Transverse colon (tissue), 4 donors: ENCODE data around the gene PLD6. TPM values are rescaled to one million over a fixed set of nuclear protein-coding genes. Genes with fewer than 3 reads are reported as not detected.
"Not testable (repeated sequence)": the region's sequence is repeated elsewhere in the genome, so short reads cannot be mapped to it uniquely, and the experiment has no call there.

ENCODE experiments used
- DNase-seq: peaks from one replicate; pipeline ENCODE4 v3.0.0-alpha.2; 2019
- H3K27ac ChIP-seq, 4 donors: fragments of 200-600 bp; sonication (generic); 2 replicates each; pipeline ENCODE4 v1.5.1; 2016 to 2018; ENCODE audit warnings: inconsistent platforms in 4 of 4
- H3K27me3 ChIP-seq: fragments of 200-600 bp; sonication (generic); 2 replicates; pipeline ENCODE4 v1.5.1; 2017; ENCODE audit warnings: inconsistent platforms
- H3K36me3 ChIP-seq, 4 donors: fragments of 200-600 bp; sonication (generic); 2 replicates each; pipeline ENCODE4 v1.5.1; 2017 to 2019; ENCODE audit warnings: inconsistent platforms in 4 of 4
- H3K4me1 ChIP-seq, 4 donors: fragments of 200-600 bp; sonication (generic); 2 replicates each; pipeline ENCODE4 v1.5.1; 2017 to 2020; ENCODE audit warnings: inconsistent platforms in 4 of 4
- H3K4me3 ChIP-seq, 4 donors: fragments of 200-600 bp; sonication (generic); 1 replicate in 1 of 4; 2 replicates in 3 of 4; pipeline versions ENCODE4 v1.5.1 to v1.6.1; 2017 to 2019; ENCODE audit warnings: inconsistent platforms in 4 of 4
- H3K9me3 ChIP-seq, 2 donors: fragments of 200-600 bp; sonication (generic); 2 replicates each; pipeline ENCODE4 v1.5.1; 2017 to 2019; ENCODE audit warnings: inconsistent platforms in 2 of 2
- EP300 ChIP-seq: sonication (generic); formaldehyde crosslinking; IDR thresholded peaks from one replicate; pipeline ENCODE4 v1.6.1; 2017; ENCODE audit warnings: antibody characterized with exemption, low read depth
- POLR2A ChIP-seq: fragments of 450-650 bp; IDR thresholded peaks from one replicate; pipeline ENCODE4 v1.6.1; 2016; ENCODE audit warnings: antibody characterized with exemption, mild to moderate bottlenecking, moderate library complexity
- POLR2AphosphoS5 ChIP-seq, 3 donors: sonication (generic); formaldehyde crosslinking; IDR thresholded peaks; one replicate each; pipeline ENCODE4 v1.6.1; 2016; ENCODE audit warnings: antibody characterized with exemption in 3 of 3
- WGBS, 2 donors: methylation state at CpG; one replicate each; pipeline ENCODE4 v1.1.5; 2018; ENCODE audit warnings: low coverage in 1 of 2; 5-methylcytosine and 5-hydroxymethylcytosine counted together
- in situ Hi-C, 4 donors: fragments of 200-750 bp; cut with MboI; loops; one replicate each; pipeline versions ENCODE4 v1.15.0 to v1.15.1; 2017; ENCODE audit warnings: low sequenced_read_pairs in 3 of 4, low pct_ligation_motif_present in 1 of 4, low pct_unique_long_range_greater_than_20kb in 1 of 4
- intact Hi-C: fragments of 100-400 bp; cut with DNase I; formaldehyde crosslinking; loops from one replicate; pipeline ENCODE4 v1.15.1; 2023; ENCODE audit warnings: low total_unique reads
- total RNA-seq, 4 donors: library from RNA; depleted of rRNA; stranded (reverse); fragments of >200 nt; gene quantifications; one replicate each; pipeline ENCODE4 v1.1.0, GENCODE V29; 2016
- TF ChIP-seq, protein P1 (sequence below), 5 experiments: fragments of 200-600 bp in 3 of 5; fragments of 450-650 bp in 2 of 5; sonication (generic) in 3 of 5; IDR thresholded peaks; 1 replicate in 2 of 5; 2 replicates in 3 of 5; pipeline ENCODE4 v1.5.1; 2016 to 2017; ENCODE audit warnings: antibody characterized with exemption in 5 of 5, inconsistent platforms in 3 of 5, mild to moderate bottlenecking in 2 of 5, moderate library complexity in 1 of 5

PLD6 gene
- total RNA-seq, 4 donors from 2014 or later, result 0.75 to 3.2 (median 1.4) TPM; not detected in 1

DNA sequence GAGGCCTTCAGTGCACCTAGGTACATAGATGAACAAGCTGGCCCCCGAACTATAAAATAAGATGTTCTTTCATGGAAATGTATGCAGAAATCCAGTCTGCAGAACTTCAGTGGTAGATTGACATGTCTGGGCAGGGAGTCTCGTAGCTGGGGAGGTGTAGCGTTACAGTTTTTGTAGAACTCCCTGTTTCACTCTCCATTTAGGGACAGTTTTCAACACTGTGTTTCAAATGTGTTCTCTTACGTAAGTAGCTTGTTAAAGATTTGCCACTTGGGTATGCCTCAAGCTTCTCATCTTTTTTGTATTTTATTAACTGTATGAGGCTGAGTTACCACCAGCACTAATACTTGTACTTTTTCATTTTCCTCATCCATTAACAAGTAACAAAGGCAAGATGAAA lies 46.6 kb downstream of the PLD6 start:
- Histone ChIP-seq H3K9me3 (no peaks in the 10 kb centered on the region), H3K27me3 (no peaks in the 10 kb centered on the region), H3K4me1 (no peaks in the 10 kb centered on the region), H3K4me3 (no peak overlapping the region), H3K36me3 (peaks cover 0 to 78% (median 36%) of the 10 kb centered on the region in 4 donors), H3K27ac (no peak overlapping the region)
- TF ChIP-seq EP300, result no peak
- TF ChIP-seq POLR2AphosphoS5 (IDR thresholded peaks at IDR 0.05), result no peak
- TF ChIP-seq, protein P1, sequence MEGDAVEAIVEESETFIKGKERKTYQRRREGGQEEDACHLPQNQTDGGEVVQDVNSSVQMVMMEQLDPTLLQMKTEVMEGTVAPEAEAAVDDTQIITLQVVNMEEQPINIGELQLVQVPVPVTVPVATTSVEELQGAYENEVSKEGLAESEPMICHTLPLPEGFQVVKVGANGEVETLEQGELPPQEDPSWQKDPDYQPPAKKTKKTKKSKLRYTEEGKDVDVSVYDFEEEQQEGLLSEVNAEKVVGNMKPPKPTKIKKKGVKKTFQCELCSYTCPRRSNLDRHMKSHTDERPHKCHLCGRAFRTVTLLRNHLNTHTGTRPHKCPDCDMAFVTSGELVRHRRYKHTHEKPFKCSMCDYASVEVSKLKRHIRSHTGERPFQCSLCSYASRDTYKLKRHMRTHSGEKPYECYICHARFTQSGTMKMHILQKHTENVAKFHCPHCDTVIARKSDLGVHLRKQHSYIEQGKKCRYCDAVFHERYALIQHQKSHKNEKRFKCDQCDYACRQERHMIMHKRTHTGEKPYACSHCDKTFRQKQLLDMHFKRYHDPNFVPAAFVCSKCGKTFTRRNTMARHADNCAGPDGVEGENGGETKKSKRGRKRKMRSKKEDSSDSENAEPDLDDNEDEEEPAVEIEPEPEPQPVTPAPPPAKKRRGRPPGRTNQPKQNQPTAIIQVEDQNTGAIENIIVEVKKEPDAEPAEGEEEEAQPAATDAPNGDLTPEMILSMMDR (IDR thresholded peaks at IDR 0.05), result no peak
- TF ChIP-seq POLR2A, result no peak
- in situ Hi-C loops (no loop called here), intact Hi-C loops (no loop called here)
- no peak for DNase-seq
- 94 to 97% methylated on average over 4 of the region's 4 CpGs for WGBS, 2 donors

DNA sequence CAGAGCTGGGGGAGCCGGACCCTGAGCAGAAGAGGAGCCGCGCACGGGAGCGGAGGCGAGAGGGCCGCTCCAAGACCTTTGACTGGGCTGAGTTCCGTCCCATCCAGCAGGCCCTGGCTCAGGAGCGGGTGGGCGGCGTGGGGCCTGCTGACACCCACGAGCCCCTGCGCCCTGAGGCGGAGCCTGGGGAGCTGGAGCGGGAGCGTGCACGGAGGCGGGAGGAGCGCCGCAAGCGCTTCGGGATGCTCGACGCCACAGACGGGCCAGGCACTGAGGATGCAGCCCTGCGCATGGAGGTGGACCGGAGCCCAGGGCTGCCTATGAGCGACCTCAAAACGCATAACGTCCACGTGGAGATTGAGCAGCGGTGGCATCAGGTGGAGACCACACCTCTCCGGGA lies 47.6 kb downstream of the PLD6 start:
- in situ Hi-C loops, H3K4me3 ChIP-seq, DNase-seq, H3K27ac ChIP-seq, H3K27me3 ChIP-seq, H3K4me1 ChIP-seq, intact Hi-C loops, H3K9me3 ChIP-seq: not testable (repeated sequence)
- H3K36me3 ChIP-seq, result peaks cover 0 to 76% (median 34%) of the 10 kb centered on the region in 4 donors
- WGBS, 2 donors, result 93% methylated on average over 33 of the region's 33 CpGs; no CpG with 5 or more reads in 1 of the 2 donors

DNA sequence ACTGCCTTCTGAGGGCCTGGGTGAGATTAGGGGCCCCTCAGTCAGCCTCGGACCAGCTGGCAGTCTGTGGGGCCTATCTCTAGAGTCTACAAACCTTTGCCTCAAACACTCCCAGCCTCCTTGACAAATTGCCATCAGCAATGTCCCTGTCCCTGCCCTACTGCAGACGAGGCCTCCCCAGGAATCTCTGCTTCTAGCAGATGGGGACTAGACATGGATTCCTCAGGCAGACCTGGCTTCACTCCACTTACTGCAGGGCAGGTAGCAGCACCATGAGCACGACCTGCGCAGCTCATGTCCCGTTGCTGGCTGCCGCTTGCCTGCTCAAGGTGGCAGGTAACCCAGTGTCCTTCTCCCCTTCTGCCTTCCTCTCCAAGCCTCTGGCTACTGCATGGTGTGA lies 49.1 kb downstream of the PLD6 start:
- Histone ChIP-seq H3K27ac (no peak overlapping the region), H3K9me3 (no peaks in the 10 kb centered on the region), H3K36me3 (peaks cover 0 to 69% (median 28%) of the 10 kb centered on the region in 4 donors), H3K4me3 (no peak overlapping the region), H3K4me1 (peaks cover 0 to 7% (median 5%) of the 10 kb centered on the region in 4 donors), H3K27me3 (no peaks in the 10 kb centered on the region)
- TF ChIP-seq POLR2AphosphoS5 (IDR thresholded peaks at IDR 0.05) (no peak), POLR2A (no peak), EP300 (no peak)
- TF ChIP-seq, protein P1 (IDR thresholded peaks at IDR 0.05), result no peak
- WGBS, 2 donors, result 89 to 100% methylated on average over 1 to 6 of the region's 6 CpGs
- in situ Hi-C loops, result no loop called here
- no peak for DNase-seq
- intact Hi-C loops, result no loop called here

DNA sequence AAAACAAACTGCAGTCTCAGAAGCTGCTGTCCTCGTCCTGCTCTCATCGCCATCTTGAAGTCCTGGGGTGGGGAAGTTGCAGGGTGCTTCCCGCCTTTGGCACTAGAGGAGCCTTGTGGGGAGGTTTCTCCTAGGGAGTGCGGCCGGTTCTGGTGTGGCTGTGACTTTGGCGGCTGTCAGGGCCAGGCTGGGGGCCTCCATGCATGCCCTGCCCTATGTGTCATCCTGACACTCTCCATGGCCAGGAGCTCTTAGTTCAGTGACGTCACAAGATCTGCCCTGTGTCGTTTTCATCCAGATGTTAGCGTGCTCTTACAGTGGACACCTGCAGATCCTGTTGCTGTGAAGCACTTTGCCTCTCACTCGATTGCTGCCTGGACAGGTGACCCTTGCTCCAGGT lies 49.6 kb downstream of the PLD6 start:
- Histone ChIP-seq H3K4me3 (no peak overlapping the region), H3K27me3 (no peaks in the 10 kb centered on the region), H3K36me3 (peaks cover 0 to 66% (median 26%) of the 10 kb centered on the region in 4 donors), H3K27ac (no peak overlapping the region), H3K4me1 (peaks cover 3 to 12% (median 10%) of the 10 kb centered on the region in 4 donors), H3K9me3 (no peaks in the 10 kb centered on the region)
- DNase-seq, result no peak
- TF ChIP-seq POLR2AphosphoS5 (IDR thresholded peaks at IDR 0.05), result no peak
- TF ChIP-seq EP300, result no peak
- TF ChIP-seq, protein P1 (IDR thresholded peaks at IDR 0.05), result no peak
- no peak for TF ChIP-seq POLR2A
- intact Hi-C loops, result no loop called here
- WGBS, 2 donors, result 85% methylated on average over 10 of the region's 10 CpGs; no CpG with 5 or more reads in 1 of the 2 donors
- in situ Hi-C loops, result no loop called here

DNA sequence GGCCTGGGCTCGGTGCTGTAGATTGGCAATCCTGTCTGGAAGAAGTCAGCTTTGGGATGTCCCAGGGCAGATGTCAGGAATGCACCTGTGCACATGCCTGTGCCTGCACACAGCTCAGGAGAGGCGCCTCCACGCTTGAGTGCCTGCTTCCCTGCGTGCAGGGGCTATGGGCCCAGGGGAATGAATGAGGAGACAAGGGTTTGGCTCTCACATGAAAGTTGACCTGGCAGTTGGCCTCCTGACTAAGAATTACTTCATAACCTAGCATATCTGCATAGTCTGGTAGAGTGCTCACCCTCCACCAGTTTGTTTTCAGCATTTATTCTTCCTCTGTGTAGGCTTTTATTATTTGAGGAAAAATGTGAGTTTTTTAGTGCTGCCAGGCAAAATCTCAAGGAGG lies 50.0 kb downstream of the PLD6 start:
- WGBS, 2 donors, result 96% methylated on average over 4 of the region's 4 CpGs; no CpG with 5 or more reads in 1 of the 2 donors
- no peaks in the 10 kb centered on the region for H3K27me3 ChIP-seq
- no peak overlapping the region for H3K4me3 ChIP-seq
- no peak for TF ChIP-seq EP300
- TF ChIP-seq POLR2A, result no peak
- TF ChIP-seq, protein P1 (IDR thresholded peaks at IDR 0.05), result no peak
- TF ChIP-seq POLR2AphosphoS5 (IDR thresholded peaks at IDR 0.05), result no peak
- peaks cover 0 to 62% (median 24%) of the 10 kb centered on the region in 4 donors for H3K36me3 ChIP-seq
- in situ Hi-C loops, result no loop called here
- peaks cover 5 to 16% (median 12%) of the 10 kb centered on the region in 4 donors for H3K4me1 ChIP-seq
- intact Hi-C loops, result no loop called here
- no peak overlapping the region for H3K27ac ChIP-seq
- no peaks in the 10 kb centered on the region for H3K9me3 ChIP-seq
- DNase-seq, result no peak
